Measurements from ENCODE around the gene CYP2U1.
"Not testable (repeated sequence)": the region's sequence is repeated elsewhere in the genome, so short reads cannot be mapped to it uniquely, and the experiment has no call there.

CYP2U1 gene

DNA sequence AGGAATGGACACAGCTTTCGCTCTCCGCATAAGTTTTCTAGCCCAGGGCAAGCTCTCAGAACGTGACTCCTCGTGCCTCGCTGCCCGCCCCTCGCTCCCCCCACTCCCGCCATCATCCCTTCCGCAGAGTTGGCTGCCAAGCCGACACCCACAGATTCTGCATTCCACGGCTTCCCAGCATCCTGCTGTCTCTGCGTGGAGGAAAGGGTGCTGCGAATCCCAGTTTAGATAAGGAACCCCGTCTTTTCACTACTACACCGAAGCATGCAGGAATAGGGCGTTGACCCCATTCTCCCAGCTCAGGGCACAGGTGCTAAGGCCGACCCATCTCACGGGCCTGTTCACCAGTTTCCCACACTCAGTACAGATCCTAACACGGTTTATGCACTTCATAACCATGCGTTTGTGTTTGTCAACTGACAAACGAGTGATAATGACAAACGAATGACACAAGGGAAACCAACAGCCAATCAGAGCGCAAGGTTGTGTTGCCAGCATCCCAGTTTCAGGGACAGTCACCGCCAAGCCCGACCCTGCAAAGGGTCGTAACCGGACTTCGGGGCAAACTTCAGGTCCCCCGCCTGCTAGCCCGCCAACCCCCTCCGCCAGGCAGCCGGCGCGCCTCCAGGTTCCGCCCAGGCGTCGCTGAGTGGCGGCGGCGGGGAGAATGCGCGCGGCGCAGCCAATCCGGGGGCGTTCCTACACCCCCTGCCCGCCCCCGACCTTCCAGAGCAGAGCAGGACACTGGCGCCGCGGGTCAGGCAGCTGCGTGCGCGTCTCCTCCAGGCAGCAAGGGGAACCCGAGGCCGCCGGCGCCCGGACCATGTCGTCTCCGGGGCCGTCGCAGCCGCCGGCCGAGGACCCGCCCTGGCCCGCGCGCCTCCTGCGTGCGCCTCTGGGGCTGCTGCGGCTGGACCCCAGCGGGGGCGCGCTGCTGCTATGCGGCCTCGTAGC, at the start of gene CYP2U1:
Gene CYP2U1, plus strand, starts transcription at position 729 of the 954 bp plus-strand sequence. Its CDS starts 95 bp downstream, at position 824.
- DNase-seq, result peak; percentile 87 to 88

- DNase-seq, result no peak
Measured at GRCh38 chr4:107885865-107886264, 45.5 kb upstream of the CYP2U1 start.

DNA sequence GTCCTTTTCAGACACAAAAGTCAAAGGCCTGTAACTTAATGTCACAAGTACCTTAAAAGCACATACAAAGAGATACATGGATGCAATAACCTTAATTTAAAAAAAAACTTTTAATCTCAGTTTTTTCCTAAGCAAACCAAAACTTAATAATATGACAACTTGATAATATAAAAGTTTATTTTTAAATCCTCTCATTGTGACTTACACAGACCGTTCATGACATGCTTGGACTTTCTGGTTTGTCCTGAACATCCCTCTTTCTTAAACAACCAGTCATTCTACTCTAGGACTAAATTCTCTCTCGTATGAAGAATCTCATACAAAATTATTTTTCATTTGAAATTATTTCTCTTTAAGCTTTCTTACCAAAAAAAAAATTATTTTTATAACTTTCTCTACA, 43.1 kb upstream of the CYP2U1 start:
- DNase-seq, result no peak

DNA sequence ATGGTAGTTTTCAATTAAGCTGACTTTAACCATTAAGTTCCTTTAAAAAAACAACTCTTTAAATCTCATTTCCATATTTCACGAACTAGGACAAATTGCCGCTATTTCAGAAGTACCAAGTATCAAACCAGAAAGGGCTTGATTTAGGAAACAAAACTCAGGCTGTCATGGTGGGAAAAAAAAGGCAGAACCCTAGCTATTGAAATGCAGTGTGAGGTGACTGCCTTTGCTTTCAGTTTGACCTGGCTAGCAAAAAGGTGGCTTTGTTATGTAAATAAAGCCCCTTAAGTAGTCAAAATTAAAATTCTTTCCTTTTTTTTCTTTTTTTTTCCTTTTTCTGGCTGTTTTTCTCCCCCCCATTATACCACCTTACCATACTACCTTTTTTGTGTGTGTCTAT, 40.6 kb upstream of the CYP2U1 start:
- no peak for DNase-seq

DNA sequence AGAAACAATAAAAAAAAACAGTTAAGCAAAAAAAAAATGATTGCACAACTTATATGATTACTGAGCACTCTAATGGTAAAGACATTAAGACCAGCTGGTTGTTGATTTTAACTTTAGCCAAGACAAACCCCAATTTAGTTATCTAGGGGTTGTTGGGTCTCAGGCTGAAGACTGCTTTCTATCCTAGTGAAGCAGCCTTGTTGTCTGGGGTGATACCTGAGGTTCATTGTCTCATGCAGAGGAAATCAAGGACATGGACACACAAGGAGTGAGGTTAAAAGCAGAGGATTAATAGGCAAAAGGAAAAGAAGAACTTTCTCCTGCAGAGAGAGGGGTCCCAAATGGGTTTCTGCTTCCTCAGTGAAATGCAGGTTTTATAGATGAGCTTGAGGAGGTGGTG, 40.0 kb upstream of the CYP2U1 start:
- DNase-seq, result no peak

GRCh38 chr4:107893171-107894137, 37.9 kb upstream of the CYP2U1 start:
- DNase-seq, result no peak

GRCh38 chr4:107894138-107894603, 37.2 kb upstream of the CYP2U1 start:
- DNase-seq, result no peak

GRCh38 chr4:107896158-107896645, 35.1 kb upstream of the CYP2U1 start:
- no peak for DNase-seq

GRCh38 chr4:107896646-107897045, 34.7 kb upstream of the CYP2U1 start:
- DNase-seq, result no peak

DNA sequence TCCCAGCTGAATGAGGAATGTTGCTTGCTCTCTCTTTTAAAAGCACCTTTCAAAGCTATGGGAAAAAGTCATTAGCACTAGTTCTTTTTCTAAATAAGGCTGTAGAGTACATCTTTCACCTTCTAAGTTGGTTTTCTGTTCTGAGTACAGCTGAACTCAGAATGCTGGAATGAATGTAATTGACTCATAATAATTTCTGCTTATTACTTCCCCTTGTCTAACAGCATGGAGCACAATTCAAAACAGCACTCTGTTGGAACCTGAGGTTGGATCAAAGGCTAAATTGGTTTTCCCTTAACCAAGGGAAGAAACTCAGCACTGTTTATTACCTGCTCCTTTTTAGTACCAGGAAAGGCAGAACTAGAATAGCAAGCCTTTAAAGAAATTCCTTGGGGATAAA, 33.5 kb upstream of the CYP2U1 start:
- DNase-seq, result no peak

DNA sequence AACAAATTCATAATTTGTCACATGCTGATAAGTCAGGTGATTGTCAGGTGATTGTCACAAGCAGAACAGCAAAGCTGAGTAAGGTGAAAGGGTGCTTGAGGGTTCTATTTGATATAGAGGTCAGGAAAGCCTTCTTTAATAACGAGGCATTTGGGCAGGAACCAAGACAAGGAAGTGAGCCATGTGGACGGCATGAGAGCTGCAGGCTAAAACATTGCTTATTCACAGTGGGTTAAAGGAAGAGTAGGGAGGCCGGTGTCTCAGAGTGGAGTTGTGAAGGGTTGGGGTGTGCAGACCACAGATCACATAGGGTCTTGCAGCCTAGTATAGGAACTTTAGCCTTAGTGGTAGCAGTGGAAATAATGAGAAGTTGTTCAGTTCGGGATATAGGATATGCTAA, 31.3 kb upstream of the CYP2U1 start:
- no peak for DNase-seq

- DNase-seq, result no peak
Measured at GRCh38 chr4:107900508-107900907, 30.8 kb upstream of the CYP2U1 start.

DNA sequence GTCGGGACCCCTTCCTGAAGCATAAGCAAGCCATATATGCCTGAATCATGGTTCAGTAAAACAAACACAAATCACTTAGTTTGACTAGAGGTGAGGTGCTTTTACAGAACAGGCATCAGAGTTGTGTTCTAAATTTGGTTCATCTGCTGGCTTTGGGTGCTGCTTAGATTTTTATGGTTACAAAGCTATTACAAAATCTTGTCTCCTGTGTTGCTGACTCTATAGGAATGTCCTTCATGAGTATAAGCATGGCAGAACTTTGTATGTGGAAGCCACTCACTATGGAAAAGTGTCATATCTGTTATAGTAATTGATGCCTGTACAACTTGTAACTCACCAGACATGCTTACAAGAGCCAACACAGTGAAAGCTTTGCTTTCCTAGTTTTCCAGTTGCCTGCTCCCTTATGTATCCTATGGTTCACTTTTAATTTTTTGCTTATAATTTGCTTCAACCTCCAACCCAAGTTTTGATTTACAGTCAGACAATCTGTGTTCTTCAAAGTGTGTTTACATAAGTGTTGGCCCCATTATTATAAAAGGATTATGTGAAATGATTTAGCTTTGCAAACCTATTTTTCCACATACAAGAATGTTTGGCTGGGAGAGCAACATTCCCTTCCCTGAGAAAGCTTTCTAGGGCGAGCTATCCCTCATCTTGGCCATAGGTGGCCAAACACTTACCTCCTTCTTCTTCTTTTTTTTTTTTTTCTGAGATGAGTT, 30.0 kb upstream of the CYP2U1 start:
- DNase-seq, result no peak

GRCh38 chr4:107902715-107903114, 28.6 kb upstream of the CYP2U1 start:
- no peak for DNase-seq

DNA sequence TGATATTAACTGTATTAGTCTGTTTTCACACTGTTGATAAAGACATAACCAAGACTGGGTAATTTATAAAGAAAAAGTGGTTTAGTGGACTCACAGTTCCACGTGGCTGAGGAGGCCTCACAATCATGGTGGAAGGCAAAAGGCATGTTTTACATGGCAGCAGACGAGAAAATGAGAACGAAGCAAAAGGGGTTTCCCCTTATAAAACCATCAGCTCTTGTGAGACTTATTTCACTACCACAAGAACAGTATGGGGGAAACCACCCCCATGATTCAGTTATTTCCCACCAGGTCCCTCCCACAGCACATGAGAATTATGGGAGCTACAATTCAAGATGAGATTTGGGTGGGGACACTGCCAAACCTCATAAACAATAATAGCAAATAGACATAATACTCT, 26.3 kb upstream of the CYP2U1 start:
- not testable (repeated sequence) for DNase-seq

- DNase-seq, result no peak
Measured at GRCh38 chr4:107906458-107907100, 24.8 kb upstream of the CYP2U1 start.

DNA sequence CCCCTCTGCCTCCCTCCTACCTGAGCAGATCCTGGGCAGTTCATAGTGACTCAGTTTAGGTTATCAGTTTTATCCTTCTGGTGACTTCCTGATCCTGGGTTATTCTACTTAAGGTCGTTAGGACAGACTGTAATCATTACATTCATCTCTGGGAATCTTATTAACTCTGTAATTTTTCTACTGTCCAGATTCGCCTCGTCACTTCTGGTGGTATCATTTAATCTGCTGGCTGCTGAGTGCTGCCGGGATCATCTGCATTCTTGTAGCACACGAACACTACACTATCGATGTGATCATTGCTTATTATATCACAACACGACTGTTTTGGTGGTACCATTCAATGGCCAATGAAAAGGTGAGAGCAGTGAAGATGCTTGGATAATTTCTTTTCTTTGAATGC, 23.0 kb upstream of the CYP2U1 start:
- no peak for DNase-seq

DNA sequence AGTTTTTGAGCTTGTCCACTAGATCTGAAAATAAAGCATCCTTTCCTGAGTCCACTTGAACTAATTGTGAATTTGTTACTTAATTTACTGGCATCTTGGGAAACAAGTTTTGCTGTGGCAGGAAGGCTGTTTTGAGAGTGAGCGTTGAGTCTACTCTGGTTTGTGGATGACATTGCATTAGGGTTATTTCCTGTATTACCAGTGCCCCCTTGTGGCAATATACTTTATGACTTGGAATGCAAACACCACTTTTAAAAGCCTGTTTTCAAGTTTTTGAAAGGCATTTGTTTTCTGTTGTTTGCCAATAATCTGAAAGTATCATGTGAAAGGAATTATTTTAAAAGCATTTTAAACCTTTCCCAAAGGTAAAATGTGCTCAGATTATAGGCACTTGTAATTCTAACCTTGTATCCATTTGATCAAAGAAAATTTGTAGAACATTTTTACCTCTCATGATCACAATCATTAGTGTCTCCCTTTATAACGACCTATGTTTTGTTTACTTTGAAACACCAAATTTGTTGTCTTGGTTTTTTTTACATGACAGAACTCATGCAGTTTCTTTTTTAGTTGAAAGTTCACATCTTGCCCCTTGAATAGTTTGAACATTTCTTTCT, 18.0 kb upstream of the CYP2U1 start:
- peak; percentile 7 to 82 for DNase-seq

GRCh38 chr4:107915220-107915619, 16.1 kb upstream of the CYP2U1 start:
- no peak for DNase-seq

DNA sequence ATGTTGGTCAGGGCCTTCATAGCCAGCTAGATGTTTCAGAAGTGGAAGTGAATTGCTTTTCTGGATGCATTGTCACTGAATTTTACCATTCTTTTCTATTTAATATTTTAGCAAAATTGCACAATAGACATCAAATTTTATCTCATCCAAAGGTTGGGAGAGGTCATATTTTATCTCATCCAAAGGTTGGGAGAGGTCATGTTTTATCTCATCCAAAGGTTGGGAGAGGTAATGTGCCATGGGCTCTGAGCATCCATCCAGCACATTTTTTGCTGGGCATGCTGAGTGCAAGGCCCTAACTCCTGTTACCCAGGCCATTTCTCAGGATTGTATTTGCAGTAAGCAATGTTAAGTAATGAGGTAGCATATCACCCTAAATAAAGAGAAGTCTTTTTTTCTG, 14.7 kb upstream of the CYP2U1 start:
- no peak for DNase-seq

DNA sequence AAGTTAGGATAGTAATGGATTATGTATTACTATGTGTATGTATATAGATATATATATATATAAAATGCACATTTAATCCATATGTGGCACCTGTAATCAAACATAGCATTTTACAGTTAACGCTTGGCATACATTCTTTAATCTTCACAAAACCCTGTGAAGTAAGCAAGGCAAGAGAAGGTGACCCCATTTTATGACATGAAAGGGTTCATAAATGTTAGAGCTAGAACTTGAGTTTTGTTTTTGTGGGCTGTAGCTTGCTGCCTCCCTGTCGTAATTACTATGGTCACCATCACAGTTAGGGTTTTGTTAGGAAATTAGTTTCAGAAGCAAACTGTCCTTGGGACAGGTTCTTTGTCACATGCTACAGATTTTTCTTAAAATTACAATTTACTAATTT, 13.8 kb upstream of the CYP2U1 start:
- no peak for DNase-seq

All from hippocampal formation (tissue), 2 donors.